ENCODE results near the gene COQ8A. TPM values are rescaled to one million over a fixed set of nuclear protein-coding genes. Genes with fewer than 3 reads are reported as not detected.
A peak's percentile ranks its signal among the peaks of the same experiment; 100 is the strongest.

The COQ8A gene
- total and polyA plus RNA-seq, 2 experiments from 2014 or later = 25.2 to 37.4 TPM

GRCh38 chr1:226983992-226984364, 43.9 kb downstream of the COQ8A start:
- H3F3A ChIP-seq (replicated peaks; ENCODE audit: low read depth) = no peaks in the 10 kb centered on the region; the same call in 1 of the 2 replicates
- no peak overlapping the region for H3K4me2 ChIP-seq
- ATAC-seq = no peak
- H3K27me3 ChIP-seq (ENCODE audit: insufficient read depth) = no peaks in the 10 kb centered on the region
- H3K27me3 Mint-ChIP-seq (ENCODE audit: insufficient read depth, low read depth, poor library complexity) = peaks cover 17% of the 10 kb centered on the region
- H3K27ac ChIP-seq (ENCODE audit: low read depth) = no peak overlapping the region
- no peak for TF ChIP-seq EZH2 (IDR thresholded peaks at IDR 0.05; ENCODE audit: low read depth, unreplicated experiment)
- TF ChIP-seq ZNF331 (CRISPR knock-in tag; IDR thresholded peaks at IDR 0.05; ENCODE audit: low read depth) = no peak
- no peak for TF ChIP-seq JUNB (IDR thresholded peaks at IDR 0.05; ENCODE audit: unreplicated experiment)
- TF ChIP-seq EZH2phosphoT487 (IDR thresholded peaks at IDR 0.05; ENCODE audit: unreplicated experiment) = no peak
- no peak for TF ChIP-seq NANOG (IDR thresholded peaks at IDR 0.05; ENCODE audit: borderline replicate concordance)
- no peak for TF ChIP-seq ZNF462 (CRISPR knock-in tag; IDR thresholded peaks at IDR 0.05)
- no peak for TF ChIP-seq REST (IDR thresholded peaks at IDR 0.05; ENCODE audit: unreplicated experiment)
- no peak for TF ChIP-seq CTCF (conservative IDR thresholded peaks at IDR 0.05; ENCODE audit: low read depth in 2 of 2)
- TF ChIP-seq STAT1 (IDR thresholded peaks at IDR 0.05; ENCODE audit: unreplicated experiment) = no peak
- no peak for TF ChIP-seq ZNF114 (CRISPR knock-in tag; IDR thresholded peaks at IDR 0.05)
- TF ChIP-seq CREB1 (CRISPR knock-in tag; IDR thresholded peaks at IDR 0.05; ENCODE audit: low read depth) = no peak
- TF ChIP-seq POLR2AphosphoS5 (IDR thresholded peaks at IDR 0.05; ENCODE audit: low read depth) = no peak
- TF ChIP-seq ETS1 (IDR thresholded peaks at IDR 0.05) = no peak
- H2AFZ ChIP-seq = no peak overlapping the region
- H3K4me1 Mint-ChIP-seq = peaks cover 15% of the 10 kb centered on the region
- no peaks in the 10 kb centered on the region; the same call in 1 of the 2 replicates for H4K20me1 ChIP-seq (replicated peaks; ENCODE audit: insufficient read depth)
- peaks cover 21% of the 10 kb centered on the region for H3K36me3 Mint-ChIP-seq (ENCODE audit: low read depth)
- H3K79me2 ChIP-seq (replicated peaks; ENCODE audit: insufficient read depth) = no peaks in the 10 kb centered on the region
- no peaks in the 10 kb centered on the region for H3K4me1 ChIP-seq (ENCODE audit: insufficient read depth)
- H3K9me3 Mint-ChIP-seq = no peaks in the 10 kb centered on the region
- DNase-seq (ENCODE audit: low spot score) = no peak
- no peaks in the 10 kb centered on the region for H3K36me3 ChIP-seq (ENCODE audit: insufficient read depth)
- no peaks in the 10 kb centered on the region for H3K9me2 ChIP-seq (ENCODE audit: insufficient read depth)
- H3K27ac Mint-ChIP-seq = peak overlapping the region; percentile 62; the same call in 1 of the 2 replicates
- H3K4me3 Mint-ChIP-seq = no peak overlapping the region
- no peak overlapping the region for H3K4me3 ChIP-seq
